Neutrophil (primary cell): ENCODE data around the gene AGPAT4.

Experiments
- H3K27ac ChIP-seq: fragments of 200-600 bp; sonication (generic); 2 replicates; pipeline ENCODE4 v1.5.1; 2016; ENCODE audit warnings: mild to moderate bottlenecking, moderate library complexity
- H3K27me3 ChIP-seq: fragments of 200-600 bp; sonication (generic); 2 replicates; pipeline ENCODE4 v1.6.0; 2016; ENCODE audit warnings: mild to moderate bottlenecking
- H3K36me3 ChIP-seq: fragments of 200-600 bp; sonication (generic); 2 replicates; pipeline ENCODE4 v1.5.1; 2017
- H3K4me1 ChIP-seq, 2 experiments: fragments of 200-600 bp in 1 of 2; sonication (generic) in 1 of 2; 1 replicate in 1 of 2; 2 replicates in 1 of 2; pipeline versions ENCODE4 v1.5.1 to v1.6.1; 2013 to 2016; ENCODE audit warnings: low read depth in 1 of 2, low read length in 1 of 2, mild to moderate bottlenecking in 1 of 2, moderate library complexity in 1 of 2; ENCODE audit not compliant: control insufficient read depth in 1 of 2, insufficient read depth in 1 of 2
- H3K4me3 ChIP-seq, 2 experiments: fragments of 200-600 bp in 1 of 2; sonication (generic) in 1 of 2; 1 replicate in 1 of 2; 2 replicates in 1 of 2; pipeline ENCODE4 v1.5.1; 2013 to 2016; ENCODE audit warnings: low read depth in 1 of 2, low read length in 1 of 2, mild to moderate bottlenecking in 1 of 2, moderate library complexity in 1 of 2
- H3K9me3 ChIP-seq: fragments of 200-600 bp; sonication (generic); 2 replicates; pipeline ENCODE4 v1.5.1; 2016
- TF ChIP-seq, protein P1 (sequence below): fragments of 200-600 bp; sonication (generic); IDR thresholded peaks from 2 replicates; pipeline ENCODE4 v1.5.1; 2016; ENCODE audit warnings: antibody characterized with exemption

The AGPAT4 gene

GRCh38 chr6:161080263-161080970, 193.4 kb downstream of the AGPAT4 start:
- no peak overlapping the region for H3K27ac ChIP-seq
- peaks cover 58% of the 10 kb centered on the region for H3K36me3 ChIP-seq
- TF ChIP-seq, protein P1, sequence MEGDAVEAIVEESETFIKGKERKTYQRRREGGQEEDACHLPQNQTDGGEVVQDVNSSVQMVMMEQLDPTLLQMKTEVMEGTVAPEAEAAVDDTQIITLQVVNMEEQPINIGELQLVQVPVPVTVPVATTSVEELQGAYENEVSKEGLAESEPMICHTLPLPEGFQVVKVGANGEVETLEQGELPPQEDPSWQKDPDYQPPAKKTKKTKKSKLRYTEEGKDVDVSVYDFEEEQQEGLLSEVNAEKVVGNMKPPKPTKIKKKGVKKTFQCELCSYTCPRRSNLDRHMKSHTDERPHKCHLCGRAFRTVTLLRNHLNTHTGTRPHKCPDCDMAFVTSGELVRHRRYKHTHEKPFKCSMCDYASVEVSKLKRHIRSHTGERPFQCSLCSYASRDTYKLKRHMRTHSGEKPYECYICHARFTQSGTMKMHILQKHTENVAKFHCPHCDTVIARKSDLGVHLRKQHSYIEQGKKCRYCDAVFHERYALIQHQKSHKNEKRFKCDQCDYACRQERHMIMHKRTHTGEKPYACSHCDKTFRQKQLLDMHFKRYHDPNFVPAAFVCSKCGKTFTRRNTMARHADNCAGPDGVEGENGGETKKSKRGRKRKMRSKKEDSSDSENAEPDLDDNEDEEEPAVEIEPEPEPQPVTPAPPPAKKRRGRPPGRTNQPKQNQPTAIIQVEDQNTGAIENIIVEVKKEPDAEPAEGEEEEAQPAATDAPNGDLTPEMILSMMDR = no peak
- no peaks in the 10 kb centered on the region for H3K4me1 ChIP-seq
- H3K9me3 ChIP-seq = no peaks in the 10 kb centered on the region
- H3K4me3 ChIP-seq = no peak overlapping the region
- no peaks in the 10 kb centered on the region for H3K27me3 ChIP-seq
